HUES48 (cell line): ENCODE measurements around the gene YEATS2.
A peak's percentile ranks its signal among the peaks of the same experiment; 100 is the strongest.

Experiments used
- H3K27ac ChIP-seq: one replicate; pipeline ENCODE4 v1.7.0; 2013; ENCODE audit warnings: low read depth, low read length, inconsistent platforms
- H3K27me3 ChIP-seq: 2 replicates; pipeline ENCODE4 v1.6.1; 2013; ENCODE audit warnings: mild to moderate bottlenecking, low read length; ENCODE audit not compliant: control insufficient read depth, insufficient read depth
- H3K36me3 ChIP-seq: 2 replicates; pipeline ENCODE4 v1.6.1; 2013; ENCODE audit warnings: low read length; ENCODE audit not compliant: control insufficient read depth, insufficient read depth
- H3K4me1 ChIP-seq: 2 replicates; pipeline ENCODE4 v1.6.1; 2013; ENCODE audit warnings: mild to moderate bottlenecking, low read length; ENCODE audit not compliant: control insufficient read depth, insufficient read depth
- H3K4me3 ChIP-seq: 2 replicates; pipeline ENCODE4 v1.5.1; 2013; ENCODE audit warnings: mild to moderate bottlenecking, low read depth, low read length
- H3K9ac ChIP-seq: 2 replicates; pipeline ENCODE4 v1.6.1; 2013; ENCODE audit warnings: mild to moderate bottlenecking, low read depth, low read length, moderate library complexity
- H3K9me3 ChIP-seq: 2 replicates; pipeline ENCODE4 v1.6.1; 2013; ENCODE audit warnings: low read length; ENCODE audit not compliant: control insufficient read depth, insufficient read depth

Gene YEATS2

DNA sequence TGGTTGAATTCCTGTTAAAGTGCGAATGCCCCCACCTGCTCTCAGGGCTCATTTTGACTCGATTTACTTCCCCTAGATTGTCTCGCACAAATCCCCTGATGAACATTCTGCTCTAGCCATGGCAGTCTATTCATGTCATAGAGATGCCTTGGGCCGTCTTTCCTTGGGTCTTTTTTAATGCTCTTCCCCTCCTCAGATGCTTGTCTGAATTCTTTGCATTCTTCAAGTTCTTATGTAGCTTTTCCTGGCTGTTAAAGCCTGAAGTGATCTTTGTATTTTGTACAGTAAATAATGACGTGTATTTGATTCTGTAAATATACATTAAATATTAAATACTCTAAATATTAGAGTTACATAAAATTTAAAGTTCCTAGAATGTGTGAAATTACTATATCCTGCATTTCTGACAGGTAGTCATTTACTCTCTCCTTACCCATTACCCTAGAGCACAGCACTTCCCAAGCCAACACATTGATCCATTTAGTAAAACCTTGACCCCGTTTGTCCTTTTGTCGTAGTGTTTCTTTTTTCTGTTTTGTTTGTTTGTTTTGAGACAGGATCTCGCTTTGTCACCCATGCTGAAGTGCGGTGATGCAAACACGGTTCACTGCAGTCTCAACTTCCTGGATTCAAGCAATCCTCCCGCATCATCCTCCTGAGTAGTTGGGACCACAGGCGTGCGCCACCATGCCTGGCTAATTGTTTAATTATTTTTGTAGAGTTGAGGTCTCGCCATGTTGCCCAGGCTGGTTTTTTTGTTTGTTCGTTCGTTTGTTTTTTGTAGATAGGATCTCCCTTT, 47.9 kb downstream of the YEATS2 start:
- Histone ChIP-seq H3K4me3 (no peak overlapping the region), H3K9ac (no peak overlapping the region; the same call in 1 of the 2 replicates), H3K36me3 (peaks cover 69% of the 10 kb centered on the region), H3K27me3 (no peaks in the 10 kb centered on the region), H3K9me3 (no peaks in the 10 kb centered on the region), H3K27ac (peak overlapping the region; percentile 18), H3K4me1 (peaks cover 11% of the 10 kb centered on the region)

DNA sequence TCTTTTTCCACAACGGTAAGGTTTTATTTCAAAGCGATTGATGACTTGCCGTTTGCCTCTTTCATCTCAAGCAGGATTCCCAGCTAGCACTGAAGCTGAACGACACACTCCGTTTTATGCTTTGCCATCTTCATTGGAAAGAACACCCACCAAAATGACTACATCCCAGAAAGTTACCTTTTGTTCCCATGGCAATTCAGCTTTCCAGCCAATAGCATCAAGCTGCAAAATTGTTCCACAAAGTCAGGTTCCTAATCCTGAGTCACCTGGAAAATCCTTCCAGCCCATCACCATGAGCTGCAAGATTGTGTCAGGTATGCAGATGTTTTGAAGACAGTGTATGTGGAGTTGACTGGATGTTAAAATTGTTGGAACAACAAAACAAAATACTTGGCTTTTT, 56.5 kb downstream of the YEATS2 start:
- Histone ChIP-seq H3K4me1 (peaks cover 8% of the 10 kb centered on the region; the same call in 1 of the 2 replicates), H3K27ac (peak overlapping the region; percentile 0)

GRCh38 chr3:183762304-183762703, 64.7 kb downstream of the YEATS2 start:
- H3K9me3 ChIP-seq = no peaks in the 10 kb centered on the region
- H3K4me3 ChIP-seq = no peak overlapping the region
- H3K36me3 ChIP-seq = peaks cover 66% of the 10 kb centered on the region
- H3K27ac ChIP-seq = no peak overlapping the region
- H3K4me1 ChIP-seq = no peaks in the 10 kb centered on the region
- no peak overlapping the region for H3K9ac ChIP-seq
- H3K27me3 ChIP-seq = no peaks in the 10 kb centered on the region

More for the DNA sequence above, 56.5 kb downstream of the YEATS2 start:
- Histone ChIP-seq H3K9ac (no peak overlapping the region), H3K36me3 (peaks cover 87% of the 10 kb centered on the region), H3K9me3 (no peaks in the 10 kb centered on the region), H3K4me3 (no peak overlapping the region), H3K27me3 (no peaks in the 10 kb centered on the region)

- no peaks in the 10 kb centered on the region for H3K27me3 ChIP-seq
- peaks cover 61% of the 10 kb centered on the region for H3K36me3 ChIP-seq
- H3K4me3 ChIP-seq = no peak overlapping the region
- no peaks in the 10 kb centered on the region for H3K9me3 ChIP-seq
- H3K27ac ChIP-seq = peak overlapping the region; percentile 11
- H3K9ac ChIP-seq = no peak overlapping the region
- H3K4me1 ChIP-seq = no peaks in the 10 kb centered on the region
These were observed 67.5 kb downstream of the YEATS2 start for GRCh38 chr3:183764847-183765731.

- H3K36me3 ChIP-seq = peaks cover 60% of the 10 kb centered on the region
- H3K9ac ChIP-seq = no peak overlapping the region
- no peak overlapping the region for H3K4me3 ChIP-seq
- H3K9me3 ChIP-seq = no peaks in the 10 kb centered on the region
- no peak overlapping the region for H3K27ac ChIP-seq
- H3K4me1 ChIP-seq = no peaks in the 10 kb centered on the region
- H3K27me3 ChIP-seq = no peaks in the 10 kb centered on the region
These were observed 68.5 kb downstream of the YEATS2 start for GRCh38 chr3:183766107-183766506.

- peaks cover 54% of the 10 kb centered on the region for H3K36me3 ChIP-seq
- no peaks in the 10 kb centered on the region for H3K9me3 ChIP-seq
- no peak overlapping the region for H3K27ac ChIP-seq
- H3K27me3 ChIP-seq = no peaks in the 10 kb centered on the region
- no peaks in the 10 kb centered on the region for H3K4me1 ChIP-seq
- no peak overlapping the region for H3K9ac ChIP-seq
- no peak overlapping the region for H3K4me3 ChIP-seq
These were observed 69.4 kb downstream of the YEATS2 start for GRCh38 chr3:183766745-183767606.

GRCh38 chr3:183768114-183768513, 70.5 kb downstream of the YEATS2 start:
- H3K27me3 ChIP-seq = no peaks in the 10 kb centered on the region
- H3K4me3 ChIP-seq = no peak overlapping the region
- no peak overlapping the region for H3K27ac ChIP-seq
- no peak overlapping the region for H3K9ac ChIP-seq
- no peaks in the 10 kb centered on the region for H3K9me3 ChIP-seq
- peaks cover 57% of the 10 kb centered on the region for H3K36me3 ChIP-seq
- H3K4me1 ChIP-seq = no peaks in the 10 kb centered on the region

GRCh38 chr3:183769453-183769852, 71.9 kb downstream of the YEATS2 start:
- H3K27me3 ChIP-seq = no peaks in the 10 kb centered on the region
- H3K36me3 ChIP-seq = peaks cover 62% of the 10 kb centered on the region
- no peak overlapping the region for H3K4me3 ChIP-seq
- no peaks in the 10 kb centered on the region for H3K9me3 ChIP-seq
- no peaks in the 10 kb centered on the region for H3K4me1 ChIP-seq
- H3K27ac ChIP-seq = no peak overlapping the region
- H3K9ac ChIP-seq = no peak overlapping the region

DNA sequence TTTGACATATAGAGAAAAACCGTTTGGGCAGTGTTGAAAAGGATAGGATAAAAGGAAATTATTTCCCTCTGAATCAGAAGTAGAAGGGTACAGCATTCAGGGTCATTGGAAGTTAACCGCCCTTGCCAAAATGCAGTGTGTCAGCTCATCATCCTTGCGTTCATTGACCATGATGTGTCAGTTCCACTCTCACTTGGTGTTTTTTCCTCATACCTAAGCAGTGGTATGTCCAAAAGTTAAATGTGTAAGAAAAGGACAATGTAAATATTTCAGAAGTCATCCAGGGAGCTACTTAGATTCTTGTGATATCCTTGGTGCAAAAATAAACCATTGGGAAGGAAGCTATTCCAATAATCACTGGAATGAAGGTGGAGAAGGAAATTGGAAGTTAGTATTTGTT, 77.0 kb downstream of the YEATS2 start:
- Histone ChIP-seq H3K27me3 (no peaks in the 10 kb centered on the region), H3K27ac (no peak overlapping the region), H3K9ac (no peak overlapping the region), H3K4me1 (no peaks in the 10 kb centered on the region), H3K9me3 (no peaks in the 10 kb centered on the region), H3K4me3 (no peak overlapping the region), H3K36me3 (peaks cover 82% of the 10 kb centered on the region)

DNA sequence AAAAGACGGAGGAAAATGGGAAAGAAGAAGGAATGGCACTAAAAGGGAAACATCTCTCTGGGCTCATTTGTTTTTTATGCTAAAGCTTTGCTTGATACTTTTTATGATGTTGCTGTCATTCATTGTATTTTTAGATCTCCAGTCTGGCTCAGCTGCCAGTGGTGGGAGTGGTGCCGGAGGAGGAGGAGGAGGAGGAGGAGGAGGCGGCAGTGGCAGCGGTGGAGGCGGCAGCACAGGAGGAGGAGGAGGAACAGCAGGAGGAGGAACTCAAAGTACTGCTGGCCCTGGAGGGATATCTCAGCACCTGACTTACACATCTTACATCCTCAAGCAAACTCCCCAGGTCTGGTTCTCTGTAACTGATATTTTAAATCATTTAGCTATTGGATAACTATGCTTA, 78.2 kb downstream of the YEATS2 start:
- Histone ChIP-seq H3K4me3 (no peak overlapping the region), H3K27ac (no peak overlapping the region), H3K27me3 (no peaks in the 10 kb centered on the region), H3K9ac (no peak overlapping the region), H3K9me3 (no peaks in the 10 kb centered on the region), H3K36me3 (peaks cover 87% of the 10 kb centered on the region), H3K4me1 (no peaks in the 10 kb centered on the region)
